Measurements from ENCODE around the gene TEDDM1. TPM values are rescaled to one million over a fixed set of nuclear protein-coding genes. Genes with fewer than 3 reads are reported as not detected.

TEDDM1 gene
- total and polyA plus RNA-seq, 2 of the 13 experiments (the other 11 are each of a cell fraction or from before 2014, with no cell fraction given) = not detected

GRCh38 chr1:182431278-182431677, 30.8 kb upstream of the TEDDM1 start (continued):
- TF ChIP-seq FUBP1 (CRISPR knock-in tag; IDR thresholded peaks at IDR 0.05; ENCODE audit: borderline replicate concordance) (no peak), TAF15 (IDR thresholded peaks at IDR 0.05; ENCODE audit: low read depth, low read length, poor library complexity, severe bottlenecking) (no peak), ZHX1 (CRISPR knock-in tag; IDR thresholded peaks at IDR 0.05; ENCODE audit: low read depth) (no peak)

- in situ Hi-C loops (cut with HindIII; ENCODE audit: extremely low pct_ligation_motif_present, low pct_unique_long_range_greater_than_20kb) (no loop called here), intact Hi-C loops (cut with micrococcal nuclease; ENCODE audit: unreplicated experiment) (no loop called here)
- no TSS peak for BruUV-seq (replicated peaks)
- Histone ChIP-seq H4K20me1 (ENCODE audit: insufficient read depth, low read length) (no peaks in the 10 kb centered on the region), H3K27me3 (ENCODE audit: control insufficient read depth in 1 of 2, insufficient read depth in 2 of 2, low read length in 2 of 2) (peaks cover 0 to 3% of the 10 kb centered on the region in 2 experiments; a peak in 1 of 5 replicates), H3K4me1 (ENCODE audit: insufficient read depth, low read length) (no peaks in the 10 kb centered on the region), H3K79me2 (ENCODE audit: insufficient read depth, low read length) (no peaks in the 10 kb centered on the region), H3K4me3 (replicated peaks in 1 of 3; ENCODE audit: insufficient read depth in 1 of 3, low read depth in 2 of 3, low read length in 3 of 3) (no peak overlapping the region), H3K36me3 (replicated peaks in 1 of 2; ENCODE audit: control insufficient read depth in 1 of 2, insufficient read depth in 2 of 2, low read length in 2 of 2) (no peaks in the 10 kb centered on the region), H3K9me3 (ENCODE audit: low read length) (no peaks in the 10 kb centered on the region), H3K27ac (ENCODE audit: extremely low read length, insufficient read depth, low read length) (no peak overlapping the region), H2AFZ (ENCODE audit: low read length) (no peak overlapping the region), H3K4me2 (ENCODE audit: low read depth, low read length) (no peak overlapping the region), H3K9ac (ENCODE audit: insufficient read depth, low read depth, low read length) (no peak overlapping the region)
- no peak for TF ChIP-seq KMT2B (CRISPR knock-in tag; IDR thresholded peaks at IDR 0.05)
- TF ChIP-seq ZBTB42 (CRISPR knock-in tag; IDR thresholded peaks at IDR 0.05) = no peak
- TF ChIP-seq ATF7 (IDR thresholded peaks at IDR 0.05) = no peak
- no peak for TF ChIP-seq ATF7 (CRISPR knock-in tag; IDR thresholded peaks at IDR 0.05)
- TF ChIP-seq ZNF232 (CRISPR knock-in tag; IDR thresholded peaks at IDR 0.05; ENCODE audit: borderline replicate concordance) = no peak
- TF ChIP-seq HBP1 (CRISPR knock-in tag; IDR thresholded peaks at IDR 0.05; ENCODE audit: low read depth) = no peak
- no peak for TF ChIP-seq KAT7 (CRISPR knock-in tag; IDR thresholded peaks at IDR 0.05; ENCODE audit: borderline replicate concordance)
- TF ChIP-seq ZNF609 (CRISPR knock-in tag; IDR thresholded peaks at IDR 0.05; ENCODE audit: borderline replicate concordance) = no peak
- ATAC-seq (no peak), DNase-seq (ENCODE audit: low spot score) (no peak), FAIRE-seq (no peak)
- POLR2A ChIA-PET = no interaction called here
- 28% methylated on average over 11 of the region's 11 CpGs for WGBS (ENCODE audit: low lambda C conversion rate)
- CTCF ChIA-PET (ENCODE audit: low intra/inter-chr PET ratio, low total read pairs) = no interaction called here
Measured at GRCh38 chr1:182430263-182431068, 30.0 kb upstream of the TEDDM1 start.
